SK-N-SH treated with all-trans-retinoic acid at 6 μM for 48 hours (cell line): ENCODE measurements around the gene SUN2.

Experiments used
- CSRNP3 ChIP-seq: fragments of 250-450 bp; sonication (Bioruptor Pico); IDR thresholded peaks from 2 replicates; pipeline ENCODE4 v1.5.1; 2021; ENCODE audit warnings: mild to moderate bottlenecking, moderate library complexity
- PATZ1 ChIP-seq: fragments of 250-450 bp; sonication (Bioruptor Pico); IDR thresholded peaks from 2 replicates; pipeline ENCODE4 v1.8.0; 2020; ENCODE audit warnings: mild to moderate bottlenecking, moderate library complexity, borderline replicate concordance

Gene SUN2

DNA sequence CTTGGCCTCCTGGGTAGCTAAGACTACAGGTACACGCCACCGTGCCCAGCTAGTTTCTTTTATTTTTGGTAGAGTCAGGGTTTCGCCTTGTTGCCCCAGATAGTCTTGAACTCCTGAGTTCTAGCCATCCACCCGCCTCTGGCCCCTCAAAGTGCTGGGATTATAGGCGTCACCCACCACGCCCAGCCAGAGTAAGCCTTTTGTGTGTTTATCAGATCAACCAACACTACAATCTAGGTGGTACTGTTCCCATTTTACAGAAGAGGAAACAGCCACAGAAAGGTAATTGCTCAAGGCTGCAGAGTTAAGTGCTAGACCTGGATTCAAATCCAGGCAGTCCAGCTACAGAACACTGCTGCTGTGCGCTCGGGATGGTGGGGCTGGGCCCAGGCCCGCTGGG is 70.9 kb downstream of the SUN2 start (continued):
- TF ChIP-seq CSRNP3 (CRISPR knock-in tag) (no peak), PATZ1 (CRISPR knock-in tag) (no peak)
